Fibroblast of villous mesenchyme (primary cell): ENCODE results near the gene MGAT5. TPM values are rescaled to one million over a fixed set of nuclear protein-coding genes. Genes with fewer than 3 reads are reported as not detected.

Source experiments
- DNase-seq: peaks from one replicate; pipeline ENCODE4 v3.0.0-alpha.2; 2010; ENCODE audit warnings: low read depth
- H3K4me3 ChIP-seq: 2 replicates; pipeline ENCODE4 v1.5.1; 2011; ENCODE audit warnings: low read depth, mild to moderate bottlenecking, low read length
- total RNA-seq: library from RNA; depleted of rRNA; stranded (reverse); fragments of >200 nt; gene quantifications from 2 replicates; pipeline ENCODE4 v1.2.3, GENCODE V29; 2012
- TF ChIP-seq, protein P1 (sequence below): IDR thresholded peaks from 2 replicates; pipeline ENCODE4 v1.5.1; 2012; ENCODE audit warnings: low read depth, mild to moderate bottlenecking, low read length; ENCODE audit not compliant: insufficient read depth

The MGAT5 gene
- total RNA-seq, 1 donor, result 109 TPM

GRCh38 chr2:134244086-134244485 lies 9.8 kb upstream of the MGAT5 start:
- TF ChIP-seq, protein P1, sequence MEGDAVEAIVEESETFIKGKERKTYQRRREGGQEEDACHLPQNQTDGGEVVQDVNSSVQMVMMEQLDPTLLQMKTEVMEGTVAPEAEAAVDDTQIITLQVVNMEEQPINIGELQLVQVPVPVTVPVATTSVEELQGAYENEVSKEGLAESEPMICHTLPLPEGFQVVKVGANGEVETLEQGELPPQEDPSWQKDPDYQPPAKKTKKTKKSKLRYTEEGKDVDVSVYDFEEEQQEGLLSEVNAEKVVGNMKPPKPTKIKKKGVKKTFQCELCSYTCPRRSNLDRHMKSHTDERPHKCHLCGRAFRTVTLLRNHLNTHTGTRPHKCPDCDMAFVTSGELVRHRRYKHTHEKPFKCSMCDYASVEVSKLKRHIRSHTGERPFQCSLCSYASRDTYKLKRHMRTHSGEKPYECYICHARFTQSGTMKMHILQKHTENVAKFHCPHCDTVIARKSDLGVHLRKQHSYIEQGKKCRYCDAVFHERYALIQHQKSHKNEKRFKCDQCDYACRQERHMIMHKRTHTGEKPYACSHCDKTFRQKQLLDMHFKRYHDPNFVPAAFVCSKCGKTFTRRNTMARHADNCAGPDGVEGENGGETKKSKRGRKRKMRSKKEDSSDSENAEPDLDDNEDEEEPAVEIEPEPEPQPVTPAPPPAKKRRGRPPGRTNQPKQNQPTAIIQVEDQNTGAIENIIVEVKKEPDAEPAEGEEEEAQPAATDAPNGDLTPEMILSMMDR, result no peak
- peak; percentile 55 for DNase-seq
- no peak overlapping the region for H3K4me3 ChIP-seq

DNA sequence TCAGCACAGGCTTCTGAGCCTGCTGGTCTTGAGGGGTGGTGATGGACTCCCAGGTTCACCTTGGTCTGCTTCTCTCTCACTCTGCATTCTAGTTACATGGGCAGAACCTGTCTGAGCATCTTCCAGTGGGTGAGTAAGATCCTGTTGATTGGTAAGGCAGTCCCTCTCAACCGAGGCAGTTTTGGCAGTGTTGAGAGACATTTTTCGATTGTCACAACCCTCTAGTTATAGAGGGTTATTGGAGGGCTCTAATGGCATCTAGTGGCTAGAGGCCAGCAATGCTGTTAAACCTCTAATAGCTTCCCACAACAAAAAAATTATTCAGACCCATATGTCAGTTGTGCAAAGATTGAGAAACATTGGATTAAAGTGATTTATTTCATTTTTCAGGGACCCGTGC lies 9.3 kb upstream of the MGAT5 start:
- TF ChIP-seq, protein P1, result no peak
- no peak for DNase-seq

DNA sequence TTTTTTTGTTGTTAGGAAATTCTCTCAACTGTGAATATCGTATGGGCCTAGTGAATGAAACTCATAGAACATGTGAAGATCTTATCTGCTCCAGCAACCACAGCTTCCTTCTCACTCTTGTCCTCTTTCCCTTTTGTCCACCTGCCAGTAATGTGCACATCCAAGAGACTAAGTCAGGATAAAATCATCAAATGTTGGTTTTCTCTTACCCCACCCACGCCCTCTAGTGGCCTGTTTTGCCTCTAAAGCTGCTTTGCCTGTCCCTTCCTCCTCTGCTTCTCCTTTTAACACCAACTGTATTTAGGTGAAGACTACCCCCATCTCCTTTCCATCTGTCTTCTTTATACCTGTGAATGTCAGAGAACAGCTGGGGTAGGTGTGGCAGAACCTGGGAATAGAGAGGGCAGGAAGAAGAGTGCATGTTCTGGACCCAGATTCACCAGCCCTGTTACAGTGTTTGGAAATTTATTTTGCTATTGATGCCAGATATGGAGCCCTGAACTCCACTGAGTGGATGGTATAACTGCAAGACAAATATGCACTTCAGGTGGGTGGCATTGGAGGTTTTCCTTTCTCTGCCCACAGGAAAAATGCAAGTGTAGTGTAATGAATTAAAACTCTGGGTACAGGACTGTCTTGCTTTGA lies 8.4 kb upstream of the MGAT5 start:
- TF ChIP-seq, protein P1, result peak; percentile 90
- DNase-seq, result peak; percentile 77
- H3K4me3 ChIP-seq, result no peak overlapping the region

More for the DNA sequence above, 9.3 kb upstream of the MGAT5 start:
- H3K4me3 ChIP-seq, result no peak overlapping the region

GRCh38 chr2:134246154-134246874 lies 7.6 kb upstream of the MGAT5 start:
- TF ChIP-seq, protein P1, result no peak
- no peak overlapping the region for H3K4me3 ChIP-seq
- no peak for DNase-seq

GRCh38 chr2:134247679-134248078 lies 6.2 kb upstream of the MGAT5 start:
- DNase-seq, result no peak
- H3K4me3 ChIP-seq, result no peak overlapping the region
- TF ChIP-seq, protein P1, result no peak

GRCh38 chr2:134248913-134249312 lies 5.0 kb upstream of the MGAT5 start:
- DNase-seq, result no peak
- no peak overlapping the region for H3K4me3 ChIP-seq
- TF ChIP-seq, protein P1, result no peak

DNA sequence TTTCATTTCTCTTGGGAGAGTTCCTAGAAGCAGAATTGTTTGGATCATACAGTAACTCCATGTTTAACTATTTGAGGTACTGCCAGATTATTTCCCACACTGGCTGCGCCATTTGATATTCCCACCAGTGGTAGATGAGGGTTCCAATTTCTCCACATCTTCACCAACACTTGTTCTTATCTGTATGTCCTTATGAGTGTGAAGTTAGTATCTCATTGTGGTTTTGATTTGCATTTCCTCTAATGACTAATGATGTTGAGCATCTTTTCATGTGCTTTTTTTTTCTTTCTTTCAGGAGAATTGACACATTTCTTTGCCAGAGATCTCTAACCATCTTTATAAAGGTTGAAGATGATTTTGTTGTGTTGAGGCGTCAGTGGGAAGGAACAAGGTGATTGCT lies 4.1 kb upstream of the MGAT5 start:
- H3K4me3 ChIP-seq, result no peak overlapping the region
- no peak for DNase-seq
- TF ChIP-seq, protein P1, result no peak
